Adrenal gland (tissue), 12 donors: ENCODE measurements around the gene TEX14. TPM values are rescaled to one million over a fixed set of nuclear protein-coding genes. Genes with fewer than 3 reads are reported as not detected.

ENCODE experiments used
- DNase-seq, 7 donors: peaks; one replicate each; pipeline ENCODE4 v3.0.0-alpha.2; 2019 to 2020
- H3K27ac ChIP-seq, 5 donors: fragments of 200-600 bp; sonication (generic) in 4 of 5; 1 replicate in 3 of 5; 2 replicates in 2 of 5; pipeline versions ENCODE4 v1.5.1 to v1.8.0; 2016 to 2020; ENCODE audit warnings: mild to moderate bottlenecking in 1 of 5
- H3K27me3 ChIP-seq: fragments of 200-600 bp; 2 replicates; pipeline ENCODE4 v1.8.0; 2021
- H3K36me3 ChIP-seq, 2 donors: fragments of 200-600 bp; replicated peaks in 1 of 2; 1 replicate in 1 of 2; 2 replicates in 1 of 2; pipeline versions ENCODE4 v1.5.1 to v1.8.0; 2018 to 2022
- H3K4me1 ChIP-seq, 2 donors: fragments of 200-600 bp; replicated peaks in 1 of 2; 1 replicate in 1 of 2; 2 replicates in 1 of 2; pipeline versions ENCODE4 v1.5.1 to v1.8.0; 2018 to 2021
- H3K4me3 ChIP-seq, 4 donors: fragments of 200-600 bp; sonication (generic) in 3 of 4; one replicate each; pipeline ENCODE4 v1.5.1; 2016 to 2018
- H3K9me3 ChIP-seq, 3 donors: fragments of 200-600 bp; sonication (generic) in 1 of 3; replicated peaks in 1 of 3; 1 replicate in 2 of 3; 2 replicates in 1 of 3; pipeline versions ENCODE4 v1.5.1 to v1.8.0; 2016 to 2021
- POLR2A ChIP-seq, 2 donors: fragments of 450-650 bp; IDR thresholded peaks; one replicate each; pipeline ENCODE4 v1.6.1; 2017; ENCODE audit warnings: antibody characterized with exemption in 2 of 2, mild to moderate bottlenecking in 2 of 2, moderate library complexity in 1 of 2
- whole genome bisulfite sequencing, 4 donors: extraction: QIAGEN DNeasy Blood & Tissue Kit in 2 of 4; methylation state at CpG; one replicate each; pipeline versions ENCODE4 v1.1.5 to v1.1.7; 2013 to 2017; 5-methylcytosine and 5-hydroxymethylcytosine counted together
- intact Hi-C, 2 donors: fragments of 100-400 bp; cut with DNase I; formaldehyde crosslinking; loops; one replicate each; pipeline versions ENCODE4 v1.14.1 to v1.15.0; 2022 to 2023
- polyA plus RNA-seq, 3 donors: library from polyadenylated mRNA; stranded (reverse); fragments of 200-250 nt in 2 of 3; fragments of 350-450 nt in 1 of 3; fragmentation: Illumina TruSeq in 1 of 3; extraction: RNeasy Lipid Tissue Mini Kit (QIAGEN cat#74804) in 1 of 3; gene quantifications; one replicate each; pipeline ENCODE4 v1.2.3, GENCODE V29; 2013 to 2014
- total RNA-seq, 9 donors: library from RNA; depleted of rRNA in 4 of 9; stranded (reverse); fragments of >200 nt in 4 of 9; fragments of 120-200 nt in 1 of 9; fragmentation: NEBNext Ultra II Directional in 1 of 9; extraction: Animal tissue kit (Norgen Biotek cat#: 25700) in 1 of 9; gene quantifications; one replicate each; pipeline versions ENCODE4 v1.1.0 to v1.2.4, GENCODE V29; 2013 to 2023
- TF ChIP-seq, protein P1 (sequence below), 6 experiments: fragments of 450-650 bp in 4 of 6; fragments of 200-600 bp in 2 of 6; sonication (generic) in 1 of 6; IDR thresholded peaks; 1 replicate in 5 of 6; 2 replicates in 1 of 6; pipeline versions ENCODE4 v1.5.1 to v1.8.0; 2016 to 2021; ENCODE audit warnings: antibody characterized with exemption in 6 of 6, mild to moderate bottlenecking in 2 of 6, moderate library complexity in 1 of 6
- donor health status: healthy with polysubstance abuse.
- donor health status: Bipolar disorder and iron deficiency.
- donor health status: DM: yes; HTN: yes; CAD: no.
- donor health status: DM: no; HTN: no; CAD: no.
- donor health status: DM: no; HTN: no; CAD: no.
- donor health status: DM: yes; HTN: yes; CAD: no.

TEX14 gene
- total and polyA plus RNA-seq, 12 donors: 0.10 to 0.97 (median 0.30) TPM; not detected in 1

DNA sequence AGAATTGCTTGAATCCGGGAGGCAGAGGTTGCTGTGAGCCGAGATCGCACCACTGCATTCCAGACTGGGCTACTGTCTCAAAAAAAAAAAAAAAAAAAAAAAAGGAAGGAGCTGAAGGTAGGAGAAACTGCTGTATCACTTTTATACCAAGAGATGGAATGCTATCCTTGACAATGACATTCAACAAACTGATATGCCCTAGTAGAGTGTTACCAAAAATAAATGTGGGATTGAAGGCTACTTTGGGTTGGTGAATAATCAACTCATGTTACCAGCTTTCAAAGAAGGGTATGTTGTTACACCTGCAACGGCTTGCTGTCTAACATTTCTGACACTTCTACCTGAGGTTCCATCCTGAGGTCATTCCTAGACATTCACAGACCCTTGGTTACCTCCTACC lies 84.9 kb downstream of the TEX14 start:
- WGBS, 4 donors: 70 to 77% (median 72%) methylated on average over 4 of the region's 4 CpGs
- Histone ChIP-seq H3K27ac (no peak overlapping the region), H3K9me3 (no peaks in the 10 kb centered on the region), H3K27me3 (no peaks in the 10 kb centered on the region), H3K4me1 (no peaks in the 10 kb centered on the region), H3K4me3 (no peak overlapping the region), H3K36me3 (no peaks in the 10 kb centered on the region)
- DNase-seq: no peak
- intact Hi-C loops: no loop called here
- TF ChIP-seq, protein P1, sequence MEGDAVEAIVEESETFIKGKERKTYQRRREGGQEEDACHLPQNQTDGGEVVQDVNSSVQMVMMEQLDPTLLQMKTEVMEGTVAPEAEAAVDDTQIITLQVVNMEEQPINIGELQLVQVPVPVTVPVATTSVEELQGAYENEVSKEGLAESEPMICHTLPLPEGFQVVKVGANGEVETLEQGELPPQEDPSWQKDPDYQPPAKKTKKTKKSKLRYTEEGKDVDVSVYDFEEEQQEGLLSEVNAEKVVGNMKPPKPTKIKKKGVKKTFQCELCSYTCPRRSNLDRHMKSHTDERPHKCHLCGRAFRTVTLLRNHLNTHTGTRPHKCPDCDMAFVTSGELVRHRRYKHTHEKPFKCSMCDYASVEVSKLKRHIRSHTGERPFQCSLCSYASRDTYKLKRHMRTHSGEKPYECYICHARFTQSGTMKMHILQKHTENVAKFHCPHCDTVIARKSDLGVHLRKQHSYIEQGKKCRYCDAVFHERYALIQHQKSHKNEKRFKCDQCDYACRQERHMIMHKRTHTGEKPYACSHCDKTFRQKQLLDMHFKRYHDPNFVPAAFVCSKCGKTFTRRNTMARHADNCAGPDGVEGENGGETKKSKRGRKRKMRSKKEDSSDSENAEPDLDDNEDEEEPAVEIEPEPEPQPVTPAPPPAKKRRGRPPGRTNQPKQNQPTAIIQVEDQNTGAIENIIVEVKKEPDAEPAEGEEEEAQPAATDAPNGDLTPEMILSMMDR (IDR thresholded peaks at IDR 0.05): no peak
- no peak for TF ChIP-seq POLR2A (IDR thresholded peaks at IDR 0.05)

- TF ChIP-seq POLR2A (IDR thresholded peaks at IDR 0.05): no peak
- TF ChIP-seq, protein P1 (IDR thresholded peaks at IDR 0.05): no peak
- no peaks in the 10 kb centered on the region for H3K4me1 ChIP-seq
- no peak overlapping the region for H3K4me3 ChIP-seq
- intact Hi-C loops: no loop called here
- H3K9me3 ChIP-seq: no peaks in the 10 kb centered on the region
- no peaks in the 10 kb centered on the region for H3K27me3 ChIP-seq
- DNase-seq: no peak
- 89 to 97% (median 93%) methylated on average over 2 of the region's 2 CpGs for WGBS, 4 donors
- H3K27ac ChIP-seq: no peak overlapping the region
- no peaks in the 10 kb centered on the region for H3K36me3 ChIP-seq
These were observed 85.9 kb downstream of the TEX14 start for GRCh38 chr17:58605986-58606385.

DNA sequence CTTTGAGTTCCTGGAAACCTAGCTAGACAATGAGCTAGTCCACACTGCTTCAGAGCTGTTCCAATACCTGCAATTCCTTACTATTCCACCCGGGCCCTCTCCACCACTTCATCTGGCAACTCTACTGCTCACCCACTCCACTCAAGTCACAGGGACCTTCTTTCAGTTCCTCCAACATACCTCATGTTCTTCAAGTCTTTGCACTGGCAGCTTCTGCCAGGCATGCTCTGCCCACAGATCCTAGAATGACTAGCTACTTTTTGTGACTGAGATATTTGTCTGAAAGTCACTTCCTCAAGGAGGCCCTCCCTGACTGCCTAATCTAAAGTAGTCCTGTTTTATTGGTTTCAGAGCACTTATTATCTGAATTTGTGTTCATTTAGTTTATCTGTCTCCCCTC lies 86.4 kb downstream of the TEX14 start:
- Histone ChIP-seq H3K4me3 (no peak overlapping the region), H3K9me3 (no peaks in the 10 kb centered on the region), H3K27ac (no peak overlapping the region), H3K36me3 (no peaks in the 10 kb centered on the region), H3K4me1 (no peaks in the 10 kb centered on the region), H3K27me3 (no peaks in the 10 kb centered on the region)
- TF ChIP-seq, protein P1 (IDR thresholded peaks at IDR 0.05): no peak
- TF ChIP-seq POLR2A (IDR thresholded peaks at IDR 0.05): no peak
- WGBS, 4 donors: 59 to 78% (median 73%) methylated on average over 1 of the region's 1 CpG
- intact Hi-C loops: no loop called here
- DNase-seq: no peak

GRCh38 chr17:58601976-58602375 lies 89.9 kb downstream of the TEX14 start:
- no peak for TF ChIP-seq POLR2A (IDR thresholded peaks at IDR 0.05)
- TF ChIP-seq, protein P1 (IDR thresholded peaks at IDR 0.05): no peak
- intact Hi-C loops: no loop called here
- H3K4me3 ChIP-seq: no peak overlapping the region
- no peak overlapping the region for H3K27ac ChIP-seq
- no peaks in the 10 kb centered on the region for H3K4me1 ChIP-seq
- no peak for DNase-seq
- H3K9me3 ChIP-seq: no peaks in the 10 kb centered on the region
- no peaks in the 10 kb centered on the region for H3K27me3 ChIP-seq
- H3K36me3 ChIP-seq: no peaks in the 10 kb centered on the region
